ENCODE data around the gene CREG2. TPM values are rescaled to one million over a fixed set of nuclear protein-coding genes. Genes with fewer than 3 reads are reported as not detected.

CREG2 gene
- total and polyA plus RNA-seq, 2 experiments from 2014 or later: 1.7 to 2.6 TPM

GRCh38 chr2:101359410-101359954, 27.8 kb downstream of the CREG2 start (continued):
- TF ChIP-seq ZNF462 (CRISPR knock-in tag; IDR thresholded peaks at IDR 0.05): no peak
- no peak for TF ChIP-seq ZNF114 (CRISPR knock-in tag; IDR thresholded peaks at IDR 0.05)
- no peak for TF ChIP-seq EZH2 (IDR thresholded peaks at IDR 0.05; ENCODE audit: low read depth, unreplicated experiment)
- TF ChIP-seq JUNB (IDR thresholded peaks at IDR 0.05; ENCODE audit: unreplicated experiment): no peak

GRCh38 chr2:101357376-101357775, 29.9 kb downstream of the CREG2 start:
- Mint-ChIP-seq H3K36me3 (ENCODE audit: low read depth) (no peaks in the 10 kb centered on the region), H3K27ac (no peak overlapping the region), H3K4me3 (no peak overlapping the region), H3K9me3 (no peaks in the 10 kb centered on the region), H3K4me1 (peaks cover 36% of the 10 kb centered on the region), H3K27me3 (ENCODE audit: insufficient read depth, low read depth, poor library complexity) (peaks cover 10% of the 10 kb centered on the region)
- no peaks in the 10 kb centered on the region for H3F3A ChIP-seq (replicated peaks; ENCODE audit: low read depth)
- no peaks in the 10 kb centered on the region for H3K9me2 ChIP-seq (ENCODE audit: insufficient read depth)
- TF ChIP-seq ETS1 (IDR thresholded peaks at IDR 0.05) (no peak), EZH2 (IDR thresholded peaks at IDR 0.05; ENCODE audit: low read depth, unreplicated experiment) (no peak), CTCF (conservative IDR thresholded peaks at IDR 0.05; ENCODE audit: low read depth in 2 of 2) (no peak)
- 0 out of 2 replicates have a peak, but pooled peaks cover 6% of the 10 kb centered on the region for H3K4me1 ChIP-seq (ENCODE audit: insufficient read depth)
- DNase-seq (ENCODE audit: low spot score) (no peak), ATAC-seq (no peak)
- no peak overlapping the region for H3K4me3 ChIP-seq
- H3K79me2 ChIP-seq (replicated peaks; ENCODE audit: insufficient read depth): no peaks in the 10 kb centered on the region
- H4K20me1 ChIP-seq (replicated peaks; ENCODE audit: insufficient read depth): no peaks in the 10 kb centered on the region
- H3K27me3 ChIP-seq (ENCODE audit: insufficient read depth): no peaks in the 10 kb centered on the region
- no peaks in the 10 kb centered on the region for H3K36me3 ChIP-seq (ENCODE audit: insufficient read depth)
- no peak overlapping the region for H2AFZ ChIP-seq
- H3K4me2 ChIP-seq: no peak overlapping the region
- H3K27ac ChIP-seq (ENCODE audit: low read depth): no peak overlapping the region

Data from GM23338 (cell line).